Activated T-helper 9 cell treated with anti-CD3 and anti-CD28 coated beads, Interleukin-2, amount 50 U/mL, for 16 hours (primary cell): ENCODE results near the gene IDH3A.

Source experiments
- DNase-seq: peaks from one replicate; pipeline ENCODE4 v3.0.0-alpha.2; 2020; ENCODE audit warnings: low read depth

The IDH3A gene

DNA sequence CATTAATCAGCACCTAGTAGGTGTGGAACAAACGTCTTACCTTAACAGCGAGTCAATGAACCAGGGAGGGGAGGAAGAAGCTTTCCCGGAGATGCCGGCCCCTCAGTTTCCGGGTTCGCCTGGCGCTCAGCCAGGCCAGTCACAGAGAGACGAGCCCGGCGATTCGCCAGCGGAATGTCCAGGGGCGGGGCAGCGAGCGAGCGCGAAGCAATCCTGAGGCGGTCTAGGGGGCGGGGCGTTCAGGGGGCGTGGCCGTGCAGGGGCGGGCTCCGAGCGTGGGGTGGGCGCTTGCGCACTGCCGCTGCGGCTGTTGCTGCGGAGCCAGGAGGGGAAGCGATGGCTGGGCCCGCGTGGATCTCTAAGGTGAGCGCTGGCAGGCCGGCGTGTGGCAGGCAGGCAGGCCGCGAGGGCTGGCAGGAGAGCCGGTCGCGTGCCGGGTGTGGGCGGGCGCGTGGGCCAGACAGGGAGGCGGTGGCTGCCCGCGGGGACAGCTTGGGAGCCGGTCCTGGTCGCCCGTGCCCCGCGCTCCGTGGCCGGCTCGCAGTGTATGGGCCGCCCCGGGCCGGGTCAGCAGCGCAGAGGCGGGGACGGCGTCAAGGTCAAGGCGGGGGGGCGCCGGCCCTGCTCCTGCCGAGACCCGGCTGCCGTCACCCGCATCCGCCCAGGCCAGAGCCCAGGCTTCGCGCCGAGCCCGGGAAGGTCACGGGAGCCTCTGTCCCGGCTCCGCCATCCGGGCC, at the start of gene IDH3A:
TSS of gene IDH3A (plus strand) at position 295 of the 737 bp plus-strand sequence. CDS start at position 337, 42 bp downstream.
- DNase-seq: peak; percentile 100

DNA sequence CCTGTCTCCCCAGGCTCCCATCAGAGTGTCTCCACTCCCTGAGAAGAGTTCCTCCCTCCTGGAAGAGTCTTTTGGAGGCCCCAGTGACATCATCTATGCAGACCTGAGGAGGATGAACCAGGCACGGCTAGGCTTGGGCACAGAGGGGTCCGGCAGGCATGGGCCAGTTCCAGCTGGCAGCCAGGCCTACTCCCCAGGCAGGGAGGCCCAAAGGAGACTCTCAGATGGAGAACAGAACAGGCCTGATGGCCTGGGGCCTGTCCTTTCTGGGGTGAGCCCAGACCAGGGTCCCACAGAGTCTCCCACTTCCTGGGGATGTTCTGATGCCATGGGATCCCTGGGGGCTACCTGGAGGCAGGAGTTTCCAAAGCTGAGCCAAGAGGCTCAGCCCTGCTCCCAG, 48.3 kb upstream of the IDH3A start:
- no peak for DNase-seq

DNA sequence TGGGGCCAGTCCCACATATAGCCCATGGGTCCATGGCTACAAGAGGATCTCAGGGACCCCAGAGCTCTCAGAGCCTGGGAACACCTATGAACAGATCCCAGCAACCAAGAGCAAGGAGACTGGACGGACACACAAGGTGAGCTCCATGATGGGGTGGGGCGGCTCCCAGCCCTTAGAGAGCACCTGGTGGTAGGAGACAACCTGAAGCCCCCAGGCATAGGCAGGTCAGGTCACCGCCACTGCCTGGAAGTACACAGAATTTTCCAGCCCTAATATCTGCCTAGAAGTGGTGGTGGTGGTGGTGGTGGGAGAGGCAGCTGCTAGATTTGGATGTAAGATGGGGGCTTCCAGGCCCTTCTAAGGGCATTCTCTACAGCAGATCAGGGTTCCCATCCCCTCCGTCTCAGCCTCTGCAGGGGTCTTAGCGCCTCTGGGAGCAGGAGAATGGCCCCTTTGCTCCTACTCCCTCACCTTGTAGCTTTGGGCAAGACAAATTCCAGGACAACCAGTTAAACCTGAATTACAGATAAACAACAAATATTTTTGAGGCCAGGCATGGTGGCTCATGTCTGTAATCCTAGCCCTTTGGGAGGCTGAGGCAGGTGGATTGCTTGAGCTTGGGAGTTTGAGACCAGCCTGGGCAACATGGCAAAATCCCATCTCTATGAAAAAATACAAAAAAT, 47.6 kb upstream of the IDH3A start:
- no peak for DNase-seq

DNA sequence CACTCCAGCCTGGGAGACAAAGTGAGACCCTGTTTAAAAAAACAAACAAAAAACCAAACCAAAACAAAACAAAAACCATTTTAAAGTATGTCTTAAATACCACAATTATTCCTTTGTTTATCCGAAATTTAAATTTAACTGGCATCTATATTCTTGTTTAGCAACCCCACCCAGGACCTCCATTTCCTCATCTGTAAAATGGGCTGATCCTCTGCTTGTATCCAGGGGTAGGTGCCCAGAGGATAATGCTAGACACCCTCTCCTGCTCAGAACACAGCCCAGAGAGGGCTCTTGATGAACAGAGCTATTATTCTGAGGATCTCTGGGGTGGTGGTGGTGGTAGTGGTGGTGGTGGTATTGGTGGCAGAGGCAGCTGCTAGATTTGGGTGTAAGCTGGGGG, 47.0 kb upstream of the IDH3A start:
- DNase-seq: no peak

DNA sequence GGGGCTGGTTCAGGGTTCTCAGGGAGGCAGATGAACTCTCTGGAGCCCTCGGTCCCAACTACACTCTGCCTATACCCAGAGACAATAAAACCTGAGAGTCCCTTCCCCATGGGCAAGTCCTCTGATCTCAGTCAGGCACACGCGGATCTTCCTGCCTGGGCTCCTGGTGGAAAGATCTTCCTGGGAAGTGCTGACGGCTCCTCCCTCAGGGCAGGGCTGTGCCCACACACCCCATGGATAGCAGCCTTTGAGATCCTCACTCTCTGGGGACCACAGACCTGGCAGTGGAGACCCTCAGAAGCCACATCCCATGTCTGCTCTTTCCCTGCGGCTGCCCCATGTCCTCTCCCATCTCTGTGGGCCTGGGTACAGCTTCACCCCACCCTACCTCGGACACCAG, 46.4 kb upstream of the IDH3A start:
- no peak for DNase-seq

DNA sequence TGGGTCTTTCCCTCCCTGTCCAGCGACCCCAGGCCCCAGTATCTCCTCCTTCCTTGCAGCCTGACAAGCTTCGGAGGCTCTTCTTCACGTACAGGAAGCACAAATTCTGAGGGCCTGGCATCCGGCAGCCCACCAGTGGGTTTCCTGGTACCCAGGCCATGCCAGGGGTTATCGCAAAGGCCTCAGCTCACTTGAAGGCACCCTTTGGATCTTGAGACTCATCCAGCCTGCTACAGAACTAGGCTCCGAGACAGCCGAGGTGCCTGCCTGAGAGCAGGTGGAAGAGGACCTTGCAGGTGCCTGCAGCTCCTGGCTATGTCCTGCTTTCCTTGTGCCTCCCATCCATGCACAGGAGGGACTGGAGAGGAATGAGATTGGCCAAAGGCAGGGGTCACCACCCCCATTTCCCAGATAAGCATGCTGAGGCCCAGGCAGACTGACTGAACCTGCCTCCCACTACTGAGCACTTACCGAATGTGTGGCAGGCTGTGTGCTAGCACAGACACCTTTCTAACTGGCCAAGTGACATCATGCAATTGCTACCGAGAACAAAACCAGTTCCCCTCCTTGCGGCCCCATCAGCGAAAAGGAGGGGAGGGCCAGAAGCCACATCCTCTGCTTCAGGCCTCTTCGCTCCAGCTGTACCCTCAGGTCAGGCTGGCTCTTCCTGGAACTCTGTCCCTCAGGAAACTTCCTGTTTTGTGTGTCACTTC, 45.6 kb upstream of the IDH3A start:
- DNase-seq: peak; percentile 34

DNA sequence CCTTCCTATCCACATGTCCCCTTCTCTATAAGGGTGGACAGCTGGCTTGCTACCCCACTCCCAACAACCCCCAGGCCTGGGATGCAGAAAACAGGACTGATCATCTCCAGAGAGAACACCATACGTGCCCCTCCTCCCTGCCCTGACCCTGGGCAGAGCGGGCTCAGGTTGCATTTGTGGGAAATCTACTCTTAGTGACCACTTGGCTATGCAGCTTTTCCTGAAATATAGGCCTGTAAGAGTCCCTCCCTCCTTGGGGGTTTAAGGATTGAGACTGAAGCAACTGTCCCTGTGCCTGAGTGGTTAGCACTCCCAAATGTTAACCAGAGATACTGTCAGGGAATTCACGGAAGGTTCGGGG, 45.1 kb upstream of the IDH3A start:
- no peak for DNase-seq

DNA sequence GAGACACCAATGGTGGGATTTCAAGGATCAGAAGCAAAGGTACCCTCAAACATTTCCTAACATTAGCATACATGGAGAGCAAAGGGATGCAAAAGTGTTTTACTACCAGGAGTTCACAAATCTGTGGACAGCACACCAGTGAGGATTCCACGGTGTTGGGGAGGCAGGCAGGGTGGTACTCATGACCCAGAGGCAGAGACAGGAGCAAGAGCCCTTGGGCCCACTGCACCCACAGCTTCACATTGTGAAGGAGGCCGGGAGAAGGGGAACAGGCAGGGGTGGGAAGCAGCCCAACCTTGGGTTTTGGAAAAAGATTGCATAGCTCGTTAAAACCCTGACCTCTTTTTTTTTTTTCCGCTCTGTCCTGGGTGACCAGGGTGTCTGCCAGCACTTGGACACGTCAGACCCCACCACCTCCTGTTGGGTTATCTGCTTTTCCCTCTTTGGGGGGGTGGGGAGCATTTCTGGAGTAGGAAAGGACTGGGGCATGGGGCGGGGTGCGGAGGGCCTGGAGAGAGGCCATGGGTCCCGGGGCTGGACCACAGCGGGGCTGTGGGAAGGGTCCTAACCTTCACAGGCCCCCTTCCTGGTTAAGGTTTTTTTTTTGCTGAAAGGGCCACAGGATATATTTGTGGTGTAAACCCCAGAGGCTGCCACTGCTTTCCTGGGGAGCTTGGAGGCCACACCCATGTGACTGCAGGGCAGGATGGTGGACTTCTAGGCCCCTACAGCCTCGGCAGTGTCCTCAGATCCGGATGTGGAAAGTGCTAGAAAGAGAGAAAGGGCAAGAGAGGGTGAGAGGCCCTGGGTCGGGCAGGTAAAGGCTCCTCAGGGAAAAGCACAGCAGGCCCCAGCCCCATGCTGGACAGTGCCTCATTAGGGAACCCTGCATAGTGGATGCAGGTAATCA, 44.3 kb upstream of the IDH3A start:
- no peak for DNase-seq

DNA sequence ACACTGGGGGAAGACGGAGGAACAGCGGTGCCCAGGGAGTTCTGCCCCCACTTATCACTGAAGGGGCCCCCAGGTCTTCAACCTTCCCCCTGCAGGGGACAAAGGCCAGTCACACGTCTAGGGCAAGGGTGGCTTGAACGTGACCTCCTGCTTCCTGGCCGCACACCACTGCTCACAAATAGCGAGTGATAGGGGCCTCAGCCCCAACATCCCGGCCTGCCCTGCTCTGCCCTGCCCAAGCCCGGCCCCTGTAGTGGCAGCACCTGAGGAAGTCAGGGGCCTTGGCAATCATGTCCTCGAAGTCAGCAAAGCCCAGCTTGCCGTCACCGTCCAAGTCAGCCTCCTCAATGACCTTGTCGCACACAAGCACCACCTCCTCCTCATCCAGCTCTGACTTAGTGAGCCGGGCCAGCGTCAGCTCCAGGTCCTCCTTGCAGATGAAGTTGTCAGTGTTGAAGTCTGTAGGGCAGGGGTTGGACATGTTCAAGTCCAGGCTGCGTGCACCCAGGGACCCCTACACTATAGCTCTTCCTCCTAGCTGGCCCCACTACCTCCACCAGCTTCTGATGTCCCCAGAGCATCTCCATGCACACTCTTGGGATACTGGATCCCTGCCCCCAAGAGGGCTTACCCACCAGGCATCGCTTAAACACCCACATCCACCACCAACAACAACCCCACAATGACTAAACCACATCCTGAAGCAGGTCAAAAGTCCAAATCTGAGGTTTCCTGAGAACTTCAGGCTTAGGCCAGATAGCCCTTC, 43.5 kb upstream of the IDH3A start:
- DNase-seq: no peak

DNA sequence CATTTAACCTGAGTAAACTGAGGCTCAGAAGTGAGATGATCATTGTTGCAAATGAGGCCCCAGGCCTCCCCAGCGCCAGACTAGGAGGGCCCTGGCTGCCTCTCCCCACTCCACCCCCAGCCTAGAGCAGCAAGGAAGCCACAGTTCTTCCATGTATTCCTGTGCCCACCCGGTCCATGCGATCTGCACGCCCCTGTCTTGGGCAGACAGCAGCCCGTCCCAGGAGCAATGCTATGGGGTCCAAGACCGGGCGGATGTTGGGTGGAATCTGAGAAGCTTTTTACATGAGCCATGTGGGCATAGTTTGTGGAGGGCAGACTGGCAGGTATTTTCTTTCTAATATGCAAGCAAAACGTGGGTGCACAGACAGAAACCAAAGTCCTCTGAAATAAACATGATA, 41.7 kb upstream of the IDH3A start:
- DNase-seq: no peak

DNA sequence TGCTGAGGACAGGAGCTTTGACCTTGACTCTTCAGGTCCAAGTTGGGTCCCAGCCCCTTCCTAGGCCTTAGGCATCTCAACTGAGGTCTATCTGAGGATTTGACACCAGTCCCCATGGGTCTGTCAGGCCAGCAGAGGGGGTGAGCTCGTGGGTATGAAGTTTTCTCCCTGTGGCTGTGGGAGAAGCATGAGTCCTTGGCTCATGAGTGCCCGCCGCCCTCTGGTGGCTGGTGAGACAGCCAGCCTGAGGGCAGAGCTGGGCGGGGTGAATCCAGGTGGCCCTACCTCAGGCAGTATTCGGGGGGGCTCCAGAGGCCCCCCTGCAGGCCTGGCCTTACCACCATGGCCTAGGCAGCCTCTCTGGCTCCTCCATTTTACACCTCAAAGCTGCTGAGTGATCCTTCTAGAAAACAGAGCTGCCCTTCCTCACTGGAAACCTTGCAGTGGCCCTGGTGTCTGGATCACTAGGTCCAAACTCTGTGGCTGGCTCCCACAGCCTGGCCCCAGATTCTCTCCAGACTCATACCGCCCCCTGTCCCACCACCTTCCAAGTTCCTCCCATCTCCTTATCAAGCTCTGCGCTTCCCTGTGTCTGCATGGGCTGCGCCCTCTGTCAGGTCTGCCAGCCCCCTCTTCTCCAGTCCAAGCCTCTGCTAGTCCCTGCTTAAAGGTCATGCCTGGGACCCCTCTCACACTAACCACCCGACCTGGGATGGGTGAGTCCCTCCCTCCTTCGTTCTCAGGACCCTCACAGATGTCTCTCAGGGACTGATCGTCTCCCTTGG, 40.7 kb upstream of the IDH3A start:
- DNase-seq: peak; percentile 78

DNA sequence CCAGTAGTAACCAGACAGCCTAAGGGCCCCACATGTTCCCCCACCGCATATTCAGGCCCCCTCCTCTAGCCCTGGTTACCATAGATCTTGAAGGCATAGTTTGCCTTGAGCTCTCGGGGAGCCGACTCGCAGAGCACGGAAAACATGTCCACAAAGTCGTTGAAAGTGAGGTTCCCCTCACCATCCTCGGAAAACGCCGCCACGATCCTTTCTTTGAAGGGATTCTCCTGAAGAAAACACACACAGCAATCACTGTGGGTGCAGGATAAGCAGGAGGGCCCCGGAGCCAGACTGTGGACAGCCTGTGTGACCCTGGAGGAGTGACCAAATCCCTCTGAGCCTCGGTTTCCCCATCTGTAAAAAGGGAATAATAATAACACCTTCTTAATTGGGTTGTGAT, 40.0 kb upstream of the IDH3A start:
- no peak for DNase-seq

DNA sequence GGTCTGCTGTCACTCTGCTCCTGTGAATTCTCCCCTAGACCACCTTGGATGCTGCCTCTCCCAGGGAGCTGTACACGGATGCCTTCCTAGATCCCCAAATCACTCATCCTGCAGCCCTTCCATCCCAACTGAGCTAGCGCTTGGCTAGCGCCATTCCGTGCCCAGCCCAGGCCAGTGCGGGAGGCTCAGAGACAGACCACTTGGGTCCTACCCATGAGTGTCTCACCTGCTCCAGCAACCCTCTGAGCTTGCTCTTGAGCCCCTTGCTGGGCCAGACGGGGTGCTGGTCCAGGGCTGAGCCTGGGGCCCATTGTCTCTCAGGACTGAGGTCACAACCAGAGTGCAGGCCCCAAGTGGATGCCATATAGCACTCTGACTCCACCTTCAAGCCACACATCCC, 39.1 kb upstream of the IDH3A start:
- no peak for DNase-seq

DNA sequence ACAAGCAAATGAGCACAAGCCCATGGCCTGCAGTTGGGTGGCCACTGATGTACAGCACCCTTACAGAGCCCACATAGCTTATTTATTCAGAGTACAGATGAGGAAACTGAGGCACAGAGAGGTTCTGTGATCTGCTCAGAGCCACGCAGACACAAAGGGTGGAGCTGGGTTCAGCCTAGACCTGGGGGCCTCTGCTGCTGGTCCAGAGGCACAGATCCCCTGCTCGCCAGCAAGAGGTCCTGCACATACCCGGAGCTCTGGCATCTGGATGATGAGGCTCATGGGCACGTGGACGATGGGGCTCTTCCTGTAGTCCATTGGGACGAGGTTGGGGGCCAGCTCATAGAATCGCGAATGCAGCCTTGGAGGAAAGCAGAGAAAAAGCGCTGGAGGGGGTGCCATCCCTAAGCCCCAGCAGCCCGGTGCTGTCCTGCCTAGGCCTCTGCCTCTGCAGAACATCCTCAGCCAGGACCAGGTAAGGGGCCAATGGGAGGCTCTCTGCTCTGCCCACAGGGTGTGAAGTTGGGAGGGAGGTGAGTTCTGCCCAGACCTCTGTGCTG, 38.2 kb upstream of the IDH3A start:
- no peak for DNase-seq

DNA sequence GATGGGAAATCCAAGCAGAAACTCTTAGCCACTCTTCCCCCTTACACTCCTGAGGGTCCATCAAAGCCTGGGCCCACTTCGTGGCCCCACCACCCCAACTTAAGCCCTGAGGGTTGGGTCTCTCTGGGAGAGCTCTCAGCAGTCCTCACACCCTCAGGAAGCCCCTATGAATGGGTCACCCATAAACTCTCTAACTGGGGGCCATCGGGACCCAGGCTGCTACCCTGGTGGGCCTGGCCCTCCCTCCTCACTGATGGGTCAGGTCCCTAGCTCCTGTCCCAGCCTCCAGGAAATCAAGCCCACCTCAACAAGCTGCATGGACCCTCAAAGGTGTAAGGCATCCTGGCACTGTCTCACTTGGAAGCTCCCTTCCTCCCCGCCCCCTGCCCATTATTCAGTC, 37.4 kb upstream of the IDH3A start:
- no peak for DNase-seq

DNA sequence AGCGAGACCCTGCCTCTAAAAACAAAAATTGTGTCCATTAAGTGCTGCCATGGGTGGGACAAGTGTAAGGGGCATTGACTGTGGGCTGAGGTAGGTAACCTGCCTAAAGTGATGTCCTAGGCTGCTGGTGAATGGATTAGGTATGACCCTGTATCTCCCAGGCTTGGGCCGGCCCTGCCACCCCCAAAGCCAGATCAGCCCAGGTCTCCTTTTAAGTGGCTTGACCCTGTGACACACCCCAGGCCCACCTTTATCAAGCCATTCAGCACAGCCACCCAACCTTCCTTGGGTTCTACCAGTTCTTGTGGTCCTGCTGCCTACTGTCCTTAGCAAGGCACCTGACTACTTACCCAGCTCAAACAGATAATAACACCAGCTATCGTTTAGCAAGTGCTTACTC, 36.6 kb upstream of the IDH3A start:
- DNase-seq: no peak

DNA sequence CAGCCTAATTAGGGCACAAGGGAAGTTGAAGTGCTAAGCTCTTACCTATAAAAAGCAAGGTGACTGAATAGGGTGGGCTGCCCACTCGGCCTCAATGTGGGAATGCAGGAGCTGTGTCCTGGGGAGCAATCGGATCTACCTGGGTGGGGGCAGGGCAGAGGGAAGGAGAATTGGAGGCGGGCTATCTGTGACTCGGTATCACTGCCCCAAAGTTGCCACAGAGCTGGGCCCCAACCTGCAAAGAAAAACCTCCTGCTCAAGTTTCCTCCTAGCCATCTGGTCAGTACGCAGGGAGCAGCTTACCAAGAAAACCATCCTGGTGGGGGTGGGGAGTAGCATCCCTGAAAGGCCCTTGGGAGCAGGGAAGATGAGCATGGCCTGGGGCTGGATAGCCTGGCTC, 28.6 kb upstream of the IDH3A start:
- no peak for DNase-seq

DNA sequence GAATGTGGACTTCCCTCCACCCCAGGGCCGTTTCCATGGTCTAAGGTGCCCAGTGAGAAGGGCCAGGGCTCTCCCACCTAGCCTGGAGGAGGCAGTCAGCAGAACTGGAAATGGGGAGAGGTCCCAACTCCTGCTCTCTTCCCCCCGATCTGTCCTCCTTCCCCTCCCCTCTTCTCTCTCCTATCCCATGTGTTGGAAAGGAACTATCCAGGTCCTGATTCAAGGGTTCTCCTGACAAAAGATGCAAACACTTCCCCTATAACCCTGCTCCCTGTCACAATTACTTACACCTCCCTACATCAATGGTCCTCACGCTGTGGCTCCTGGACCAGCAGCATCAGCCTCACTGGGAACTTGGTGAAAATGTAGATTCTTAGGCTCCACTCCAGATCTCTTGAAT, 23.9 kb upstream of the IDH3A start:
- DNase-seq: no peak

DNA sequence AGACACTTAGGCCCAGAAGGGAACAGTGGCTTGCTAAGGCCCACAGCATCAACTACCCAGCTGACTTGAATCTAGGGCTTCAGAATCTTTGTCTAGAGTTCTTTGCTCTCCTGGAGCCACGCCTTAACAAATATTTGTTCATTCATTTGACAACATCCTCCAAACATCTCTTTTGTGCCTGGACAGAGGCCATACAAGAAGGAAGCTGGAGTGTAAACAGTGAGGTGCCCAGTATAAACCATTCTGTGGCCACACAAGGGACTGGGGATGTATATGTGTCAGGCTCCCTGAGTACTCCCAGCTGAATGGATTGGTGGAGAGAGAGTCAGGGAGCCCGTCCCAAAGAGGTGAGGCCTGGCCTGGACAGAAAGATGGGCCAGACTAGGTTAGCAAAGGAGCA, 21.3 kb upstream of the IDH3A start:
- DNase-seq: no peak

DNA sequence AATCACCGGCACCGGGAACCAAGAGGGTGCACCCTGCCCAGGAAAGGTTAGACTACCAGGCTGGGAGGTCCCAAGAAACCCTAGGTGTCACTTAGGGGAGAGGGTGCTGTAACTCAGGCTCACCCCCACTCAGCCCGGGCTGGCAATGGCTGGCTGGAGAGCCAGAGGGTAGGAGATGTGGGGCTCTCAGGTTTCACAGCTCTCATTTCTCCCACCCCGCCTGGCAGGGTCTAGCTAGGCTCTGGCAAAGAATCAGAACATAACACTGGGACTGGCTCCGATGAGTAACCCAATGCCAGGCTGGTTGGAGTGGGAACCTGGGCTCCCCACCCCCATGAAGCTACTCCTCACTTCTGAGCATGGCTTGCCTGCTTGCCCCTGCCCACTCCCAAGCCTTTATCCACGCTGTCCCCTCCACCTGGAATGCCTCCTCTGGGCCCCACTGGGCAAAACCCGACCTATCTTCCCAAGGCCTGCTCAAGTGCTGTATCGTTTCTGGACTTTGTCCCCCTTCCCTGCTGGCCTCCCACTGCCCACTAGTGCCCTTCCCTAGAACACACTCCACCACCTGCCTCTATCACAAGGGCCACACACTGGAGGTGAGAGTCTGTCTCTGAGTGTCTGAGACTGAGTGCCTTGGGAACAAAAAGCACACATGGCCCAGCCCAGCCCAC, 19.9 kb upstream of the IDH3A start:
- DNase-seq: no peak
